K562 (cell line): ENCODE results near the gene UBL5. TPM values are rescaled to one million over a fixed set of nuclear protein-coding genes. Genes with fewer than 3 reads are reported as not detected.

Source experiments
- CHD2 ChIP-seq: IDR thresholded peaks from 2 replicates; pipeline ENCODE4 v1.6.1; 2011; ENCODE audit warnings: low read depth, low read length
- CHD7 ChIP-seq: fragments of 200-600 bp; sonication (generic); IDR thresholded peaks from one replicate; pipeline ENCODE4 v1.6.1; 2012; ENCODE audit warnings: mild to moderate bottlenecking, low read depth, low read length, inconsistent platforms
- ETV6 ChIP-seq, 3 experiments: fragments of 150-350 bp in 1 of 3; sonication (generic) in 1 of 3; formaldehyde crosslinking in 1 of 3; IDR thresholded peaks; 2 replicates each; pipeline versions ENCODE4 v1.6.1 to v1.8.0; 2014 to 2022; ENCODE audit warnings: borderline replicate concordance in 2 of 3, low read depth in 2 of 3, antibody characterized with exemption in 1 of 3, low read length in 1 of 3, mild to moderate bottlenecking in 1 of 3, missing genetic modification reagents in 1 of 3
- GABPB2 ChIP-seq: fragments of 250-450 bp; sonication (Bioruptor Pico); conservative IDR thresholded peaks from 2 replicates; pipeline ENCODE4 v1.5.1; 2021; ENCODE audit warnings: mild to moderate bottlenecking
- PURB ChIP-seq: sonication (generic); formaldehyde crosslinking; IDR thresholded peaks from 2 replicates; pipeline ENCODE4 v1.9.0; 2021; ENCODE audit warnings: low read depth, mild to moderate bottlenecking, missing genetic modification reagents
- RBM25 ChIP-seq: fragments of 200-400 bp; formaldehyde crosslinking; IDR thresholded peaks from 2 replicates; pipeline ENCODE4 v1.6.1; 2018; ENCODE audit warnings: low read length, low read depth, moderate library complexity; ENCODE audit not compliant: severe bottlenecking
- SNIP1 ChIP-seq: fragments of 450-650 bp; IDR thresholded peaks from 2 replicates; pipeline ENCODE4 v1.7.1; 2017; ENCODE audit warnings: low read depth, mild to moderate bottlenecking
- ZNF41 ChIP-seq: fragments of 250-450 bp; sonication (Bioruptor Pico); conservative IDR thresholded peaks from 2 replicates; pipeline ENCODE4 v1.4.0; 2020; ENCODE audit warnings: mild to moderate bottlenecking
- ZNF592 ChIP-seq: fragments of 450-650 bp; IDR thresholded peaks from 2 replicates; pipeline ENCODE4 v1.6.1; 2017; ENCODE audit warnings: antibody characterized with exemption, mild to moderate bottlenecking
- polyA plus RNA-seq, 8 experiments: library from polyadenylated mRNA; depleted of rRNA in 4 of 8; stranded (reverse) in 5 of 8; unstranded in 3 of 8; fragments of >200 nt; fragmentation: Nextera tagmentation in 2 of 8; fragmentation: Illumina TruSeq in 1 of 8; extraction: Ambion mirVana in 2 of 8; extraction: Trizol in 1 of 8; gene quantifications; 2 replicates each; pipeline versions ENCODE4 v1.2.1 to v1.2.3, GENCODE V29; 2011 to 2014; ENCODE audit warnings: inconsistent platforms in 1 of 8, missing spikeins in 1 of 8
- total RNA-seq, 7 experiments: library from RNA; depleted of rRNA in 6 of 7; stranded (reverse); fragments of >200 nt in 6 of 7; fragmentation: Illumina TruSeq in 2 of 7; extraction: Trizol in 2 of 7; gene quantifications; 2 replicates each; pipeline versions ENCODE4 v1.2.1 to v1.2.3, GENCODE V29; 2011 to 2021; ENCODE audit warnings: low replicate concordance in 1 of 7

UBL5 gene
- total and polyA plus RNA-seq, 9 of the 15 experiments (the other 6 are each of a cell fraction or from before 2014, with no cell fraction given): 410 to 1,266 (median 613) TPM

- TF ChIP-seq ZNF592 (no peak), SNIP1 (no peak), RBM25 (no peak), ETV6 (IDR thresholded peaks at IDR 0.05; ENCODE audit: borderline replicate concordance in 1 of 2, low read depth in 2 of 2, low read length in 1 of 2) (no peak), ETV6 (CRISPR knock-in tag; IDR thresholded peaks at IDR 0.05; ENCODE audit: borderline replicate concordance) (no peak), PURB (CRISPR knock-in tag) (no peak), CHD2 (peak; percentile 40; the same call in 1 of the 2 replicates), GABPB2 (CRISPR knock-in tag) (no peak), CHD7 (no peak), ZNF41 (CRISPR knock-in tag) (no peak)
These were observed 42.1 kb upstream of the UBL5 start (continued) for GRCh38 chr19:9785367-9786331.
